ENCODE measurements around the gene CCDC178. TPM values are rescaled to one million over a fixed set of nuclear protein-coding genes. Genes with fewer than 3 reads are reported as not detected.

CCDC178 gene
- total and polyA plus RNA-seq, 2 of the 4 experiments (the other 2 are of a cell fraction), result not detected

- H3K4me1 ChIP-seq (ENCODE audit: control insufficient read depth, insufficient read depth, low read length), result no peaks in the 10 kb centered on the region
- no CpG with 5 or more reads among the region's 1 CpG for WGBS, 2 experiments (ENCODE audit: extremely low coverage in 2 of 2, insufficient read length in 1 of 2)
- H2BK15ac ChIP-seq (ENCODE audit: low read depth, low read length), result no peak overlapping the region
- H3K27me3 ChIP-seq (ENCODE audit: control insufficient read depth, insufficient read depth, low read length), result no peaks in the 10 kb centered on the region
- H3K9ac ChIP-seq (ENCODE audit: low read depth, low read length), result no peak overlapping the region
- H3K9me3 ChIP-seq (ENCODE audit: control insufficient read depth, insufficient read depth, low read length), result no peaks in the 10 kb centered on the region
- no peak overlapping the region for H3K14ac ChIP-seq (replicated peaks; ENCODE audit: low read depth, low read length)
- no peak overlapping the region for H2AK5ac ChIP-seq (ENCODE audit: low read depth, low read length)
- H3K4ac ChIP-seq (ENCODE audit: low read depth, low read length), result no peak overlapping the region
- no peak overlapping the region for H3K18ac ChIP-seq (ENCODE audit: low read depth, low read length)
- H4K91ac ChIP-seq (ENCODE audit: insufficient read depth, low read depth, low read length), result no peak overlapping the region
- no peak overlapping the region for H4K5ac ChIP-seq (ENCODE audit: low read depth, low read length)
- in situ Hi-C loops (cut with MboI; ENCODE audit: low sequenced_read_pairs), result no loop called here
- intact Hi-C loops (cut with micrococcal nuclease), result no loop called here
- no peak overlapping the region for H3K56ac ChIP-seq (ENCODE audit: extremely low read depth, insufficient read depth, low read length)
- ChIA-PET CTCF (no interaction called here), POLR2A (ENCODE audit: unreplicated experiment) (no interaction called here)
- dilution Hi-C loops (cut with HindIII; ENCODE audit: low sequenced_read_pairs, unreplicated experiment), result no loop called here
- no peak overlapping the region for H3K27ac ChIP-seq (ENCODE audit: insufficient read depth, low read length)
- no peak overlapping the region for H4K8ac ChIP-seq (ENCODE audit: low read depth in 2 of 2, low read length in 2 of 2)
- no peaks in the 10 kb centered on the region for H3K79me1 ChIP-seq (ENCODE audit: low read depth in 1 of 2, low read length in 2 of 2)
- no peak overlapping the region for H2AK9ac ChIP-seq (replicated peaks; ENCODE audit: low read depth, low read length, poor library complexity)
- no TSS peak for BruUV-seq (replicated peaks)
- no peak overlapping the region for H3K23ac ChIP-seq (ENCODE audit: low read depth, low read length)
- H3K4me2 ChIP-seq (ENCODE audit: low read depth, low read length), result no peak overlapping the region
- H3K36me3 ChIP-seq (ENCODE audit: control insufficient read depth, insufficient read depth, low read length), result no peaks in the 10 kb centered on the region
- no peak overlapping the region for H2BK120ac ChIP-seq (ENCODE audit: low read depth, low read length)
- H2BK5ac ChIP-seq (ENCODE audit: low read depth, low read length, poor library complexity, severe bottlenecking), result no peak overlapping the region
- H2BK20ac ChIP-seq (ENCODE audit: low read depth, low read length), result no peak overlapping the region
- H3K9me1 ChIP-seq (ENCODE audit: insufficient read depth, low read length), result no peaks in the 10 kb centered on the region
- DNase-seq (no peak), ATAC-seq (ENCODE audit: low read depth) (no peak)
- H2AFZ ChIP-seq (replicated peaks; ENCODE audit: low read length, poor library complexity), result no peak overlapping the region
- TF ChIP-seq CEBPB (IDR thresholded peaks at IDR 0.05; ENCODE audit: low read depth, low read length), result no peak
- TF ChIP-seq POLR2A (IDR thresholded peaks at IDR 0.05; ENCODE audit: low read depth, low read length), result no peak
- TF ChIP-seq ELK1 (IDR thresholded peaks at IDR 0.05; ENCODE audit: borderline replicate concordance, low read depth, low read length), result no peak
- TF ChIP-seq BHLHE40 (IDR thresholded peaks at IDR 0.05; ENCODE audit: low read depth, low read length), result no peak
- TF ChIP-seq MXI1 (IDR thresholded peaks at IDR 0.05; ENCODE audit: borderline replicate concordance, low read depth, low read length), result no peak
- TF ChIP-seq NFE2L2 (IDR thresholded peaks at IDR 0.05; ENCODE audit: low read depth, low read length), result no peak
- TF ChIP-seq USF2 (IDR thresholded peaks at IDR 0.05; ENCODE audit: low read depth, low read length), result no peak
- no peak for TF ChIP-seq RAD21 (IDR thresholded peaks at IDR 0.05; ENCODE audit: low read length)
- TF ChIP-seq RCOR1 (IDR thresholded peaks at IDR 0.05; ENCODE audit: insufficient replicate concordance, low read length), result no peak
- no peak for TF ChIP-seq SMC3 (IDR thresholded peaks at IDR 0.05; ENCODE audit: low read depth, low read length)
- no peak for TF ChIP-seq CTCF (conservative IDR thresholded peaks at IDR 0.05; ENCODE audit: low read depth, low read length)
- TF ChIP-seq FOS (IDR thresholded peaks at IDR 0.05; ENCODE audit: low read depth, low read length), result no peak
- TF ChIP-seq CHD1 (IDR thresholded peaks at IDR 0.05; ENCODE audit: low read depth, low read length), result no peak
- no peaks in the 10 kb centered on the region for H4K20me1 ChIP-seq (ENCODE audit: insufficient read depth, low read length)
- H3K4me3 ChIP-seq (ENCODE audit: insufficient read depth, low read depth, low read length), result no peak overlapping the region
Measured at GRCh38 chr18:32958746-32959145, 481.8 kb downstream of the CCDC178 start.
